ENCODE measurements around the gene INHBC. TPM values are rescaled to one million over a fixed set of nuclear protein-coding genes. Genes with fewer than 3 reads are reported as not detected.
"Not testable (repeated sequence)": the region's sequence is repeated elsewhere in the genome, so short reads cannot be mapped to it uniquely, and the experiment has no call there.

Gene INHBC
- total and polyA plus RNA-seq, 8 donors, result 0.37 TPM; not detected in 7

- DNase-seq, result peak in 1 of 2 donors; percentile 3
- peaks cover 0 to 8% (median 2%) of the 10 kb centered on the region in 4 donors for H3K36me3 ChIP-seq
- WGBS, 5 donors, result 85 to 94% (median 87%) methylated on average over 5 of the region's 5 CpGs
- H3K27me3 ChIP-seq, result no peaks in the 10 kb centered on the region
- H3K27ac ChIP-seq, result no peak overlapping the region
- H3K9me3 ChIP-seq, result no peaks in the 10 kb centered on the region
- no peak for TF ChIP-seq POLR2A (IDR thresholded peaks at IDR 0.05)
- TF ChIP-seq CTCF (IDR thresholded peaks at IDR 0.05), result no peak
- TF ChIP-seq POLR2AphosphoS5 (IDR thresholded peaks at IDR 0.05), result no peak
- no peak for TF ChIP-seq EP300 (IDR thresholded peaks at IDR 0.05)
- peaks cover 0 to 8% (median 0%) of the 10 kb centered on the region in 4 donors for H3K4me1 ChIP-seq
- no peak overlapping the region for H3K4me3 ChIP-seq
- intact Hi-C loops (cut with DNase I; ENCODE audit: low total_unique reads), result no loop called here
Observed at GRCh38 chr12:57401165-57401564, 33.4 kb upstream of the INHBC start.

- H3K4me3 ChIP-seq; H3K27me3 ChIP-seq; H3K36me3 ChIP-seq; intact Hi-C loops (cut with DNase I; ENCODE audit: low total_unique reads); DNase-seq; H3K4me1 ChIP-seq; H3K27ac ChIP-seq; H3K9me3 ChIP-seq: not testable (repeated sequence)
- 88 to 100% (median 97%) methylated on average over 4 of the region's 4 CpGs for WGBS, 5 donors
Observed at GRCh38 chr12:57402156-57402555, 32.4 kb upstream of the INHBC start.

- H3K27me3 ChIP-seq, result no peaks in the 10 kb centered on the region
Observed at GRCh38 chr12:57404966-57405640, 29.5 kb upstream of the INHBC start.

GRCh38 chr12:57410534-57410933, 24.1 kb upstream of the INHBC start:
- H3K27ac ChIP-seq, result no peak overlapping the region
- TF ChIP-seq CTCF (IDR thresholded peaks at IDR 0.05) (no peak), EP300 (IDR thresholded peaks at IDR 0.05) (no peak), POLR2A (IDR thresholded peaks at IDR 0.05) (no peak), POLR2AphosphoS5 (IDR thresholded peaks at IDR 0.05) (no peak)
- no peak for DNase-seq
- peaks cover 0 to 7% (median 3%) of the 10 kb centered on the region in 4 donors for H3K36me3 ChIP-seq
- intact Hi-C loops (cut with DNase I; ENCODE audit: low total_unique reads), result no loop called here
- peaks cover 0 to 3% (median 0%) of the 10 kb centered on the region in 4 donors for H3K4me1 ChIP-seq
- 95 to 99% (median 98%) methylated on average over 4 of the region's 4 CpGs for WGBS, 5 donors
- no peak overlapping the region for H3K4me3 ChIP-seq
- no peaks in the 10 kb centered on the region for H3K27me3 ChIP-seq
- H3K9me3 ChIP-seq, result no peaks in the 10 kb centered on the region

More at GRCh38 chr12:57404966-57405640, 29.5 kb upstream of the INHBC start:
- no peak for TF ChIP-seq CTCF (IDR thresholded peaks at IDR 0.05)
- no peak for TF ChIP-seq POLR2A (IDR thresholded peaks at IDR 0.05)
- no peak for TF ChIP-seq EP300 (IDR thresholded peaks at IDR 0.05)
- TF ChIP-seq POLR2AphosphoS5 (IDR thresholded peaks at IDR 0.05), result no peak
- Histone ChIP-seq H3K4me3 (no peak overlapping the region), H3K27ac (no peak overlapping the region), H3K36me3 (no peaks in the 10 kb centered on the region), H3K9me3 (no peaks in the 10 kb centered on the region), H3K4me1 (peaks cover 0 to 8% (median 0%) of the 10 kb centered on the region in 4 donors)
- no peak for DNase-seq
- WGBS, 5 donors, result 91 to 96% (median 94%) methylated on average over 5 of the region's 5 CpGs
- intact Hi-C loops (cut with DNase I; ENCODE audit: low total_unique reads), result no loop called here

- DNase-seq; H3K27ac ChIP-seq; H3K4me3 ChIP-seq; H3K36me3 ChIP-seq; H3K27me3 ChIP-seq; intact Hi-C loops (cut with DNase I; ENCODE audit: low total_unique reads); H3K9me3 ChIP-seq: not testable (repeated sequence)
- WGBS, 5 donors, result 85 to 92% (median 88%) methylated on average over 6 of the region's 6 CpGs
- peaks cover 0 to 34% (median 13%) of the 10 kb centered on the region in 4 donors for H3K4me1 ChIP-seq
Observed at GRCh38 chr12:57414160-57414559, 20.4 kb upstream of the INHBC start.

Data from stomach (tissue), 9 donors.